Measurements from ENCODE around the gene KRTAP5-11. TPM values are rescaled to one million over a fixed set of nuclear protein-coding genes. Genes with fewer than 3 reads are reported as not detected.

KRTAP5-11 gene, protein sequence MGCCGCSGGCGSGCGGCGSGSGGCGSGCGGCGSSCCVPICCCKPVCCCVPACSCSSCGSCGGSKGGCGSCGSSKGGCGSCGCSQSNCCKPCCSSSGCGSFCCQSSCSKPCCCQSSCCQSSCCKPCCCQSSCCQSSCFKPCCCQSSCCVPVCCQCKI
- not detected in 2 replicates for total RNA-seq

DNA sequence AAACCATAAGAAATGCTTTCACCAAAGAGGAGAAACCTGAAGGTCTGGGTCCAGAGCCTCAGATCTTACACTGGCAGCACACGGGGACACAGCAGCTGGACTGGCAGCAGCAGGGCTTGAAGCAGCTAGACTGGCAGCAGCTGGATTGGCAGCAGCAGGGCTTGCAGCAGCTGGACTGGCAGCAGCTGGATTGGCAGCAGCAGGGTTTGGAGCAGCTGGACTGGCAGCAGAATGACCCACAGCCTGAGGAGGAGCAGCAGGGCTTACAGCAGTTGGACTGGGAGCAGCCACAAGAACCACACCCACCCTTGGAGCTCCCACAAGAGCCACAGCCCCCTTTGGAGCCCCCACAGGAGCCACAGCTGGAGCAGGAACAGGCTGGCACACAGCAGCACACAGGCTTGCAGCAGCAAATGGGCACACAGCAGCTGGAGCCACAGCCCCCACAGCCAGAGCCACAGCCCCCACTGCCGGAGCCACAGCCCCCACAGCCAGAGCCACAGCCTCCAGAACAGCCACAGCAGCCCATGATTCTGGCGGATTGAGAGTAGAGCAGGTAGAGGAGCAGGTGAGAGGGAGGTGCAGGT is at the start of gene KRTAP5-11:
Gene KRTAP5-11, minus strand, starts transcription at position 567 of the 587 bp plus-strand sequence. Its CDS starts 38 bp downstream, at position 529.

GRCh38 chr11:71565263-71565662 is 17.4 kb downstream of the KRTAP5-11 start, which contains the start of gene KRTAP5-10:
TSS of gene KRTAP5-10 (plus strand) at chr11:71565563. CDS start at chr11:71565588, 25 bp downstream.

DNA sequence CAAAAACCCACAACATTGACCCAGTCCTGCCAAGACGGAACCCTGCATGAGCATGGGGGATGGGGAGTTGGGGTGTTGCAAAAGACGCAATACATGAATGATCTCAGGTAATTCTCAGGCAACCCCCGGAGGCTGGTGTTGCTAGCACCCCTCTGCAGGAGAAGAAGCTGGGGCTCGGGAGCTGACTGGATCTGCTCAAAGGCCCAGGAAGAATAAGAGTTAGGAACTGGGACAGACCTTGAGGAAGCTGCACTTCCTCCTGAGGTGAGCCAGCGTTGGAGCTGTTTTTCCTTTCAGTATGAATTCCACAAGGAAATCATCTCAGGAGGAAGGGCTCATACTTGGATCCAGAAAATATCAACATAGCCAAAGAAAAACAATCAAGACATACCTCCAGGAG is 34.6 kb downstream of the KRTAP5-11 start, which contains the start of gene KRTAP5-9:
Gene KRTAP5-9, plus strand, starts transcription at position 301 of the 400 bp plus-strand sequence. CDS start 238 bp downstream, outside the sequence.

GRCh38 chr11:71537977-71538665 is 44.6 kb downstream of the KRTAP5-11 start, which contains the start of gene KRTAP5-8:
TSS of gene KRTAP5-8 (plus strand) at chr11:71538025. CDS start at chr11:71538056, 31 bp downstream.

Other genes with a start within 250 kb of the KRTAP5-11 start
- 197 and 202 TPM in 2 replicates for gene DHCR7, start 134.5 kb downstream of the KRTAP5-11 start, total RNA-seq
- gene NADSYN1, start 129.7 kb downstream of the KRTAP5-11 start, total RNA-seq: 41.2 and 42.4 TPM in 2 replicates
- gene KRTAP5-7, start 55.6 kb downstream of the KRTAP5-11 start, total RNA-seq: not detected in 2 replicates
- gene KRTAP5-8, start 44.9 kb downstream of the KRTAP5-11 start, total RNA-seq: not detected in 2 replicates
- gene KRTAP5-9, start 34.5 kb downstream of the KRTAP5-11 start, total RNA-seq: not detected in 2 replicates
- gene KRTAP5-10, start 17.3 kb downstream of the KRTAP5-11 start, total RNA-seq: not detected in 2 replicates